Breast epithelium (tissue), 4 donors: ENCODE data around the gene TMEM213. TPM values are rescaled to one million over a fixed set of nuclear protein-coding genes. Genes with fewer than 3 reads are reported as not detected.

ENCODE experiments used
- DNase-seq, 2 donors: peaks; one replicate each; pipeline ENCODE4 v3.0.0-alpha.2; 2019; ENCODE audit warnings: low spot score in 2 of 2
- H3K27ac ChIP-seq, 2 donors: fragments of 200-600 bp; sonication (generic) in 1 of 2; one replicate each; pipeline ENCODE4 v1.5.1; 2016 to 2019; ENCODE audit warnings: mild to moderate bottlenecking in 1 of 2
- H3K27me3 ChIP-seq, 2 donors: fragments of 200-600 bp; sonication (generic) in 1 of 2; one replicate each; pipeline versions ENCODE4 v1.5.1 to v1.6.0; 2017 to 2019; ENCODE audit warnings: control low read depth in 1 of 2, mild to moderate bottlenecking in 1 of 2
- H3K36me3 ChIP-seq: fragments of 200-600 bp; one replicate; pipeline ENCODE4 v1.5.1; 2019
- H3K4me1 ChIP-seq, 2 donors: fragments of 200-600 bp; sonication (generic); one replicate each; pipeline ENCODE4 v1.5.1; 2016 to 2019; ENCODE audit warnings: control low read depth in 1 of 2
- H3K4me3 ChIP-seq, 3 donors: fragments of 200-600 bp; sonication (generic); 1 replicate in 2 of 3; 2 replicates in 1 of 3; pipeline ENCODE4 v1.5.1; 2016 to 2019; ENCODE audit warnings: mild to moderate bottlenecking in 3 of 3, moderate library complexity in 2 of 3
- H3K9me3 ChIP-seq, 2 donors: fragments of 200-600 bp; sonication (generic) in 1 of 2; one replicate each; pipeline ENCODE4 v1.5.1; 2016 to 2019; ENCODE audit warnings: control low read depth in 1 of 2
- POLR2A ChIP-seq: fragments of 450-650 bp; IDR thresholded peaks from one replicate; pipeline ENCODE4 v1.6.1; 2016; ENCODE audit warnings: antibody characterized with exemption, mild to moderate bottlenecking, moderate library complexity
- POLR2AphosphoS5 ChIP-seq, 3 donors: sonication (generic); formaldehyde crosslinking; IDR thresholded peaks; one replicate each; pipeline ENCODE4 v1.6.1; 2017; ENCODE audit warnings: antibody characterized with exemption in 3 of 3
- intact Hi-C: fragments of 100-400 bp; cut with DNase I; formaldehyde crosslinking; loops from one replicate; pipeline ENCODE4 v1.15.1; 2023; ENCODE audit warnings: low total_unique reads
- total RNA-seq, 3 donors: library from RNA; depleted of rRNA; stranded (reverse); fragments of >200 nt; gene quantifications; one replicate each; pipeline ENCODE4 v1.1.0, GENCODE V29; 2016
- TF ChIP-seq, protein P1 (sequence below), 3 donors: fragments of 450-650 bp; IDR thresholded peaks; one replicate each; pipeline ENCODE4 v1.5.1; 2016 to 2017; ENCODE audit warnings: antibody characterized with exemption in 3 of 3, mild to moderate bottlenecking in 3 of 3, moderate library complexity in 3 of 3

TMEM213 gene
- total RNA-seq, 3 donors from 2014 or later = 0.88 to 2.3 TPM; not detected in 1

DNA sequence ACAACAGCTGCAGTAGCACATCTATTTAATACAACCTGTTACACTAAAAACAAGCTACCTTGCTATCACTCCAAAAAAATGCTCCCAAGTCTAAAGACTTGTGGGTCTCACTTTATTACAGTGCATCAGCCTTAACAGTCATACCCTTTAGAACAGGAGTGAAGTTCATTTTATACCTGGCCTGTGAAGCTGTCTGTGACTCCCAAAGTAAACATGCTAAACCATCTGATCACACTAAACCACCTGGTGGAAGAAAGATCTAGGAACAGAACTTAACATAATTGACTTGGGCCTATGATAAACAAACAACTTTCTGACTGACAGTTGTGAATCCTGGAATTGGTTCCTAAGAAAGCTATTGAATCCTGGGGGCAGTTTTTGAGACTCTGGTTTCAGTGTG lies 81.1 kb downstream of the TMEM213 start:
- DNase-seq = no peak
- TF ChIP-seq POLR2AphosphoS5 (IDR thresholded peaks at IDR 0.05) (no peak), POLR2A (no peak)
- TF ChIP-seq, protein P1, sequence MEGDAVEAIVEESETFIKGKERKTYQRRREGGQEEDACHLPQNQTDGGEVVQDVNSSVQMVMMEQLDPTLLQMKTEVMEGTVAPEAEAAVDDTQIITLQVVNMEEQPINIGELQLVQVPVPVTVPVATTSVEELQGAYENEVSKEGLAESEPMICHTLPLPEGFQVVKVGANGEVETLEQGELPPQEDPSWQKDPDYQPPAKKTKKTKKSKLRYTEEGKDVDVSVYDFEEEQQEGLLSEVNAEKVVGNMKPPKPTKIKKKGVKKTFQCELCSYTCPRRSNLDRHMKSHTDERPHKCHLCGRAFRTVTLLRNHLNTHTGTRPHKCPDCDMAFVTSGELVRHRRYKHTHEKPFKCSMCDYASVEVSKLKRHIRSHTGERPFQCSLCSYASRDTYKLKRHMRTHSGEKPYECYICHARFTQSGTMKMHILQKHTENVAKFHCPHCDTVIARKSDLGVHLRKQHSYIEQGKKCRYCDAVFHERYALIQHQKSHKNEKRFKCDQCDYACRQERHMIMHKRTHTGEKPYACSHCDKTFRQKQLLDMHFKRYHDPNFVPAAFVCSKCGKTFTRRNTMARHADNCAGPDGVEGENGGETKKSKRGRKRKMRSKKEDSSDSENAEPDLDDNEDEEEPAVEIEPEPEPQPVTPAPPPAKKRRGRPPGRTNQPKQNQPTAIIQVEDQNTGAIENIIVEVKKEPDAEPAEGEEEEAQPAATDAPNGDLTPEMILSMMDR (IDR thresholded peaks at IDR 0.05) = no peak
- H3K27me3 ChIP-seq = no peaks in the 10 kb centered on the region
- intact Hi-C loops = no loop called here
- no peaks in the 10 kb centered on the region for H3K36me3 ChIP-seq
- H3K4me1 ChIP-seq = no peaks in the 10 kb centered on the region
- no peak overlapping the region for H3K4me3 ChIP-seq
- H3K9me3 ChIP-seq = no peaks in the 10 kb centered on the region
- H3K27ac ChIP-seq = no peak overlapping the region

DNA sequence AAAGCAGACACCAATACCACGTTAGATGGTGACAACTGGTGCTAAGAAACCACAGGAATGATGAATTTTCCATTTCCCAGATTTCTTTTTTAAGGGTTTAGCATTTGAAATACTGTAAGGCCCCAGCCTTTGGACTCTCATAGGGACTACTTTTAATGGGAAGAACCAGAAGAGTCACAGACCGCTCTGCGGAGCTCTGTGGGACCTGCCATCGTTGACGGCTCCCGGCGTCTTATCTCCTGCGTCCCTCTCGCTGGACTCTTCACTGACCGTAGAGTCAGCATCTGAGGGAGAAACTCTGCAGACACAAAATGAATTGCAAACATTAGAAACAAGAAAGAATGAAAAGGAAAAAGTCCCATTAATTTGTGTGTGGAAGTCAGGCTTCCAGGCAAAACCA lies 81.6 kb downstream of the TMEM213 start:
- H3K27me3 ChIP-seq = no peaks in the 10 kb centered on the region
- intact Hi-C loops = no loop called here
- H3K4me1 ChIP-seq = no peaks in the 10 kb centered on the region
- no peaks in the 10 kb centered on the region for H3K36me3 ChIP-seq
- no peak overlapping the region for H3K4me3 ChIP-seq
- no peak overlapping the region for H3K27ac ChIP-seq
- TF ChIP-seq, protein P1 (IDR thresholded peaks at IDR 0.05) = no peak
- TF ChIP-seq POLR2A (no peak), POLR2AphosphoS5 (IDR thresholded peaks at IDR 0.05) (no peak)
- no peak for DNase-seq
- H3K9me3 ChIP-seq = no peaks in the 10 kb centered on the region

DNA sequence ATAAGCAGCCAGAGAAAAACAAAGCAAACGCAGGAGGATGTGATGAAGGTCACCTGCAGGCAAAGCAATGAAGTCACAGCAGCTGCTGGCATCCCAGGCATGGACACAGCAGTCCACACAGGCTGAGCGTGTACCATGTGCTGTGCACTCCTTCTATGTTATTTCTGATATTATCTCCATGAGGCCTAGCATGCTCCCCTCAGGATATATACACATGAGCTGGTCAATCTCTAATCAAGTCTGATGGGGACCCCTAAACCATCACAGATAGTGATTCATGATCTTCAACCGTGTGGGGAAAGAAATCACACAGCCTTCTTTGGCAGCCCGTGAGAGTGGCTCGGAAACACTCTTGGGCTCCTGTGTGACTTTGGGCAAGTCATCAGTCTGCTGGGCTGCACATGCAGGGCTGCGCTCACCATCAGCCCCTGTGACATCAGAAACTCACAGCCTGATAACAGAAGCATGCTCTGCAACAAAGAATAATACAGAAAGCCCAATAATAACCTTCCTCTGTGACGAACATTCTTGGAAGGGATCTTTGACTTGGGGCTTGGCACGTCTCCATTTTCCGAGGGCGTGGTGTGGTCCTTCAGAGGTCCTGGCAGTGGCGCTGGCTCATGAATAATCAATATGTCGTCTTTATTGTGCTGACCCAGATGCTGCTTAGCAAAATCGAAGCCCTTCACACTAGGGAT lies 83.2 kb downstream of the TMEM213 start:
- no peak for DNase-seq
- no peaks in the 10 kb centered on the region for H3K27me3 ChIP-seq
- H3K9me3 ChIP-seq = no peaks in the 10 kb centered on the region
- H3K36me3 ChIP-seq = no peaks in the 10 kb centered on the region
- no peak overlapping the region for H3K4me3 ChIP-seq
- no peak overlapping the region for H3K27ac ChIP-seq
- no peaks in the 10 kb centered on the region for H3K4me1 ChIP-seq
- TF ChIP-seq POLR2A (no peak), POLR2AphosphoS5 (IDR thresholded peaks at IDR 0.05) (no peak)
- TF ChIP-seq, protein P1 (IDR thresholded peaks at IDR 0.05) = no peak
- intact Hi-C loops = no loop called here

DNA sequence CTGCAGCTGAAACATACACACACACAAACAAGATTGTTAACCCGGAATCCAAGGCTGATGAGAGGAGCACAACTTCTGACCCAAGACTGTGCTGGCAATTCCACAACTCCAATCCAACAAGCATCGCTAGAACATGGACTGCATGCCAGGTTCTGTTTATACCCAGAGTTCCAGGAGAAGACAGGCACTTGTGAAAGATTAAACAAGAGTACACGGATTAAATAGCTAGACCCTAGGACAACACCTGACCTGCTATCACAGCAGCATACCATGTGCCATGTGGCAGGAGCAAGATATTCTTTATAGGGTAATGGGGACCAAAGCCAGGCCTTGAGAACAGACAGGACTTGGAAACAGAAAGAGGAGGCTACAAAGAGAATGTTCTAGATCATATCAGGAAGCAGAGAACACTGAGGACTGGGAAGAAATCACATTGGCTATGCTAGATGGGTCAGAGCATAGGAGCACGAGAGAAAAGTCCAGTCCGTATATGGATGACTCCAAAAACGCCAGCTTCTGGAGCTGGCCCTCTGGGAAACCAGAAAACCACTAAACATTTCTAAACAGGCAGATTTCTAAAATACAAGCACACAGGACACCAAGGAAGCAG lies 83.9 kb downstream of the TMEM213 start:
- no peaks in the 10 kb centered on the region for H3K36me3 ChIP-seq
- TF ChIP-seq, protein P1 (IDR thresholded peaks at IDR 0.05) = no peak
- no peak for TF ChIP-seq POLR2A
- TF ChIP-seq POLR2AphosphoS5 (IDR thresholded peaks at IDR 0.05) = no peak

DNA sequence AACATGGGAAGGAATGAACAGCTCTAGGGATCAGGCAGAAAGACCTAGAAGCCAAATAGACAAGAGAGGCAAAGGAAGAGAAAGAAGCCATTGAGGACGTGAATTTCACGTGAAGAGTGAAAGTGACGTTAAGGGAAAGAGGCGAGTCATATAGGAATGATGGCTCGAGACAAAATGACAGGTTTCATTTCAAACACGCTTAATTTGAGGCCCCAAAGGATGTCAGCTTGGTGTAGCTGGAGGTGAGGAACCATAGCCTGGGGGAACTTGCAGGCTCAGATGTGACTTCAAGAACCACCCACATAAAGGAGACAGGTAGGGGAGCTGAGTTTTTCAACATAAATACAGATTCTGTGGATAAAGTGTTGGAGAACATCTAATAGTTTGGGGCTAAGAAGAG lies 84.5 kb downstream of the TMEM213 start:
- Histone ChIP-seq H3K4me1 (no peaks in the 10 kb centered on the region), H3K27me3 (no peaks in the 10 kb centered on the region), H3K36me3 (no peaks in the 10 kb centered on the region), H3K4me3 (no peak overlapping the region), H3K27ac (no peak overlapping the region), H3K9me3 (no peaks in the 10 kb centered on the region)
- intact Hi-C loops = no loop called here
- TF ChIP-seq, protein P1 (IDR thresholded peaks at IDR 0.05) = no peak
- no peak for TF ChIP-seq POLR2AphosphoS5 (IDR thresholded peaks at IDR 0.05)
- no peak for TF ChIP-seq POLR2A
- DNase-seq = no peak

More for the DNA sequence above, 83.9 kb downstream of the TMEM213 start:
- Histone ChIP-seq H3K27me3 (no peaks in the 10 kb centered on the region), H3K27ac (no peak overlapping the region), H3K4me1 (no peaks in the 10 kb centered on the region), H3K9me3 (no peaks in the 10 kb centered on the region), H3K4me3 (no peak overlapping the region)
- intact Hi-C loops = no loop called here
- DNase-seq = no peak
